Small intestine (tissue), 7 donors: ENCODE data around the gene BATF3. TPM values are rescaled to one million over a fixed set of nuclear protein-coding genes. Genes with fewer than 3 reads are reported as not detected.

Experiments
- DNase-seq, 2 donors: peaks; one replicate each; pipeline versions ENCODE4 v3.0.0 to v3.0.0-alpha.2; 2013
- FAIRE-seq: peaks from 2 replicates; lab custom pipeline; 2012; peaks lifted over from hg19 to GRCh38; lab: Jason Lieb, UNC
- H3K27ac ChIP-seq, 3 donors: one replicate each; pipeline ENCODE4 v1.5.1; 2013; ENCODE audit warnings: low read length in 2 of 3, mild to moderate bottlenecking in 2 of 3, control low read depth in 1 of 3, inconsistent platforms in 1 of 3, low read depth in 1 of 3, moderate library complexity in 1 of 3
- H3K27me3 ChIP-seq, 3 donors: one replicate each; pipeline ENCODE4 v1.6.1; 2013; ENCODE audit warnings: low read length in 3 of 3, inconsistent platforms in 1 of 3; ENCODE audit not compliant: control insufficient read depth in 3 of 3, insufficient read depth in 3 of 3
- H3K36me3 ChIP-seq, 3 donors: one replicate each; pipeline ENCODE4 v1.6.1; 2013; ENCODE audit warnings: low read length in 3 of 3, inconsistent platforms in 1 of 3, low read depth in 1 of 3, mild to moderate bottlenecking in 1 of 3, moderate library complexity in 1 of 3; ENCODE audit not compliant: control insufficient read depth in 3 of 3, insufficient read depth in 2 of 3
- H3K4me1 ChIP-seq, 3 donors: one replicate each; pipeline ENCODE4 v1.6.1; 2013; ENCODE audit warnings: low read length in 2 of 3, inconsistent platforms in 1 of 3, low read depth in 1 of 3, mild to moderate bottlenecking in 1 of 3, moderate library complexity in 1 of 3; ENCODE audit not compliant: control insufficient read depth in 3 of 3, insufficient read depth in 2 of 3
- H3K4me3 ChIP-seq, 3 donors: one replicate each; pipeline ENCODE4 v1.5.1; 2013; ENCODE audit warnings: low read length in 3 of 3, control low read depth in 1 of 3, inconsistent platforms in 1 of 3, low read depth in 1 of 3, mild to moderate bottlenecking in 1 of 3, moderate library complexity in 1 of 3
- H3K9me3 ChIP-seq, 2 donors: one replicate each; pipeline ENCODE4 v1.6.1; 2013; ENCODE audit warnings: low read depth in 1 of 2, low read length in 1 of 2; ENCODE audit not compliant: control insufficient read depth in 2 of 2, insufficient read depth in 1 of 2
- WGBS, 3 donors: extraction: QIAGEN DNeasy Blood & Tissue Kit; methylation state at CpG; one replicate each; pipeline ENCODE4 v1.1.7; 2013; 5-methylcytosine and 5-hydroxymethylcytosine counted together
- polyA plus RNA-seq, 4 donors: library from polyadenylated mRNA; stranded (reverse) in 3 of 4; unstranded in 1 of 4; fragments of 200-250 nt in 3 of 4; fragments of 120-200 nt in 1 of 4; gene quantifications; one replicate each; pipeline versions ENCODE4 v1.2.1 to v1.2.3, GENCODE V29; 2013
- donor health status: healthy with polysubstance abuse.
- donor health status: control.
- donor health status: control.
- donor health status: Bipolar disorder and iron deficiency.
- donor health status: healthy.

The BATF3 gene
- polyA plus RNA-seq, 4 donors = 1.5 to 3.8 (median 3.6) TPM; not detected in 1

GRCh38 chr1:212700892-212701819 is 1.5 kb upstream of the BATF3 start:
- H3K36me3 ChIP-seq = no peaks in the 10 kb centered on the region
- H3K27me3 ChIP-seq = peaks cover 0 to 53% (median 0%) of the 10 kb centered on the region in 3 donors
- H3K4me3 ChIP-seq = peak overlapping the region; percentile 10 to 43 (median 32)
- DNase-seq = peak in 1 of 2 donors; percentile 51
- H3K9me3 ChIP-seq = no peaks in the 10 kb centered on the region
- peak overlapping the region in 1 of 3 donors; percentile 46 for H3K27ac ChIP-seq
- H3K4me1 ChIP-seq = peaks cover 3 to 16% (median 5%) of the 10 kb centered on the region in 3 donors
- WGBS, 3 donors = 7 to 10% (median 7%) methylated on average over 27 of the region's 27 CpGs
- no peak for FAIRE-seq

GRCh38 chr1:212700223-212700891 is 717 bp upstream of the BATF3 start:
- Histone ChIP-seq H3K4me1 (peaks cover 3 to 16% (median 5%) of the 10 kb centered on the region in 3 donors), H3K27me3 (peaks cover 0 to 61% (median 0%) of the 10 kb centered on the region in 3 donors), H3K36me3 (no peaks in the 10 kb centered on the region), H3K9me3 (no peaks in the 10 kb centered on the region), H3K27ac (peak overlapping the region in 1 of 3 donors; percentile 46), H3K4me3 (peak overlapping the region; percentile 42 to 55 (median 43))
- 0 to 1% (median 0%) methylated on average over 55 to 56 of the region's 56 CpGs for WGBS, 3 donors
- DNase-seq (peak in 1 of 2 donors; percentile 50), FAIRE-seq (no peak)

GRCh38 chr1:212699104-212699624 is 476 bp downstream of the BATF3 start:
- H3K4me1 ChIP-seq = peaks cover 3 to 16% (median 5%) of the 10 kb centered on the region in 3 donors
- H3K27ac ChIP-seq = no peak overlapping the region
- DNase-seq (peak; percentile 41 to 78), FAIRE-seq (no peak)
- 1% methylated on average over 34 to 42 of the region's 42 CpGs for WGBS, 3 donors
- H3K9me3 ChIP-seq = no peaks in the 10 kb centered on the region
- no peaks in the 10 kb centered on the region for H3K36me3 ChIP-seq
- peaks cover 0 to 62% (median 0%) of the 10 kb centered on the region in 3 donors for H3K27me3 ChIP-seq
- H3K4me3 ChIP-seq = peak overlapping the region; percentile 30 to 55 (median 36)

GRCh38 chr1:212698467-212699103 is 1.1 kb downstream of the BATF3 start:
- H3K36me3 ChIP-seq = no peaks in the 10 kb centered on the region
- H3K4me3 ChIP-seq = peak overlapping the region in 2 of 3 donors; percentile 36 to 55
- H3K27me3 ChIP-seq = peaks cover 0 to 59% (median 0%) of the 10 kb centered on the region in 3 donors
- H3K9me3 ChIP-seq = no peaks in the 10 kb centered on the region
- 12 to 24% (median 13%) methylated on average over 12 of the region's 12 CpGs for WGBS, 3 donors
- DNase-seq (no peak), FAIRE-seq (no peak)
- H3K27ac ChIP-seq = no peak overlapping the region
- peaks cover 3 to 16% (median 5%) of the 10 kb centered on the region in 3 donors for H3K4me1 ChIP-seq

GRCh38 chr1:212696721-212697331 is 2.8 kb downstream of the BATF3 start:
- Histone ChIP-seq H3K9me3 (no peaks in the 10 kb centered on the region), H3K36me3 (no peaks in the 10 kb centered on the region), H3K4me1 (peaks cover 3 to 16% (median 5%) of the 10 kb centered on the region in 3 donors), H3K4me3 (no peak overlapping the region), H3K27me3 (peaks cover 0 to 57% (median 0%) of the 10 kb centered on the region in 3 donors), H3K27ac (no peak overlapping the region)
- FAIRE-seq (no peak), DNase-seq (no peak)
- WGBS, 3 donors = 65 to 79% (median 71%) methylated on average over 13 of the region's 13 CpGs

GRCh38 chr1:212692774-212693644 is 6.6 kb downstream of the BATF3 start:
- DNase-seq = no peak
- H3K4me1 ChIP-seq = no peaks in the 10 kb centered on the region
- H3K27me3 ChIP-seq = peaks cover 0 to 25% (median 0%) of the 10 kb centered on the region in 3 donors
- 83 to 93% (median 89%) methylated on average over 9 of the region's 9 CpGs for WGBS, 3 donors
- H3K27ac ChIP-seq = no peak overlapping the region
- no peaks in the 10 kb centered on the region for H3K9me3 ChIP-seq
- H3K36me3 ChIP-seq = no peaks in the 10 kb centered on the region
- FAIRE-seq = no peak
- no peak overlapping the region for H3K4me3 ChIP-seq

- Histone ChIP-seq H3K9me3 (no peaks in the 10 kb centered on the region), H3K36me3 (no peaks in the 10 kb centered on the region), H3K27me3 (peaks cover 0 to 13% (median 0%) of the 10 kb centered on the region in 3 donors), H3K4me3 (no peak overlapping the region), H3K4me1 (no peaks in the 10 kb centered on the region), H3K27ac (no peak overlapping the region)
- WGBS, 3 donors = 53 to 71% (median 53%) methylated on average over 9 of the region's 9 CpGs
- DNase-seq (no peak), FAIRE-seq (no peak)
These were observed 8.0 kb downstream of the BATF3 start for GRCh38 chr1:212691561-212692071.
